ENCODE results near the gene VGLL4.
"Not testable (repeated sequence)": the region's sequence is repeated elsewhere in the genome, so short reads cannot be mapped to it uniquely, and the experiment has no call there.

VGLL4 gene, protein sequence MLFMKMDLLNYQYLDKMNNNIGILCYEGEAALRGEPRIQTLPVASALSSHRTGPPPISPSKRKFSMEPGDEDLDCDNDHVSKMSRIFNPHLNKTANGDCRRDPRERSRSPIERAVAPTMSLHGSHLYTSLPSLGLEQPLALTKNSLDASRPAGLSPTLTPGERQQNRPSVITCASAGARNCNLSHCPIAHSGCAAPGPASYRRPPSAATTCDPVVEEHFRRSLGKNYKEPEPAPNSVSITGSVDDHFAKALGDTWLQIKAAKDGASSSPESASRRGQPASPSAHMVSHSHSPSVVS

DNA sequence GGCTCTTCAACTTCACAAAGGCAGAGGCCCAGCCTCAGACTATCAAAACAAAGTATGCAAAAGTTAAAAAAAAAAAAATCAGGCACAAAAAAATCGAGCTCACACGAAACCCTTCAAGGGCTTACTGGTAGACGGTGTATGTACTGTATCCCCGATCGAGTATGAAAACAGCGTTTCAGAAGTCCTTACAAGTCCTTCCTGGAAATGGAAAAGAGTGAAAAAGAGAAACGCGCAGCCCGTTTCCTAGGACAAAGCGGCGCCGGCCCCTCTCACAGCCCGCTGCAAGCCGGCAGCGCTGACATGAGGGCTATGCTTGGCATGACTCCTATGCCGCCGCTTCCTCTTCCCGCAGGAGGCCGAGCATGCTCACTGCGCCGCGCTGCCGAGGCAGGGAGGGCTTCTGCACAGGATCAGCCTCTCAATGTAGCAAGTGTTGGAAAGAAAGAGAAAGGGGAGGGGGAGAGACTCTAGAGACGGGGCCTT, at the start of gene VGLL4:
VGLL4 (minus strand) TSS at position 311 of the 483 bp plus-strand sequence. CDS start 397 bp downstream, outside the sequence.
- peak; percentile 29 for FAIRE-seq
- peak; percentile 72 for DNase-seq (ENCODE audit: low spot score)

DNA sequence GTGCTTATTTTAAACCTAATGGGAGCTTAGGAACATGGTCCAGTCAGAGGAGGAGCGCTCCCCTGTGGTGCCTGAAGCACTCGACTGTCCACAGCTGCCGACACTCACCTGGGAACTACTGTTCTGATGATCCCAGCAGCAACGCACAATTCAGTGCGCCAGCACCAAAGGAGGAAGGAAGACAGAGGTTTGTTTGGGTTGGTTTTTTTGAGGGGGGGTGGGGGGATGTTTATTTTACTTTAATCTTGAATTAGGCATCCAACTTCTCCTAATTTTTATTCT, 48.8 kb upstream of the VGLL4 start:
- FAIRE-seq (no peak), DNase-seq (ENCODE audit: low spot score) (no peak)

DNA sequence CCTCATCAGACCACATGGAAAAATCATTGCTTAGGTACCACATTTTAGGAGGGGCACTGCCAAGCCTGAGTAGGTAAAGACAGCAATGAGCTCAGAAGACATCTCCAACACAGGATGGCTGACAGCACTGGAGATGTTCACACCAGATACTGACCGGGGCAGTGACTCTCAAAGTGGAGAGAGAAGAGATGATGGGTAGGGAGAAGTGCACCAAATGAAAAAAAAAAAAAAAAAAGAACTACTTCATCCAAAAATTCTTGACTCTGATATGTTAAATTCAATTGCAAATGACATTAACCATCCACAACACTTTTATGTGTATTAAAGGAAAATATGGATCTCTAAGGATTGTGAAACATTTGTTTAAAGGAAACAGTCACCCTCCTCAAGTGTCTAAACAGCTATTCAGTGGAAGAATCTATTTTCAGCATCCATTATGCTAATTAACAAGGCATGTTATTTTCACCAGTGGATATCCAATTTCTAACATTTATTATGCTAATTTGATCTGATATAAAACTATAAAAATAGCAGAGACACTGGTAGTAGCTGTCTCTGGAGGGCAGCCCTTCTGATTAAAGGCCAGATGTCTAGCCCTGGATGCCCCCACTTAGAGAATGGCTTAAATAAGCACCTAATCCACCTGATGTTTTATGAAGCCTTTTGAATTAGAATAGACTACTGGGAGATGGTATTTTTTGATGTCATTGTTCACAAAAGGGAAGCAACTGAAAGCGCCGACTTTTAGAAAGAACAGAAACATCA, 48.2 kb upstream of the VGLL4 start:
- DNase-seq (ENCODE audit: low spot score) (no peak), FAIRE-seq (no peak)

DNA sequence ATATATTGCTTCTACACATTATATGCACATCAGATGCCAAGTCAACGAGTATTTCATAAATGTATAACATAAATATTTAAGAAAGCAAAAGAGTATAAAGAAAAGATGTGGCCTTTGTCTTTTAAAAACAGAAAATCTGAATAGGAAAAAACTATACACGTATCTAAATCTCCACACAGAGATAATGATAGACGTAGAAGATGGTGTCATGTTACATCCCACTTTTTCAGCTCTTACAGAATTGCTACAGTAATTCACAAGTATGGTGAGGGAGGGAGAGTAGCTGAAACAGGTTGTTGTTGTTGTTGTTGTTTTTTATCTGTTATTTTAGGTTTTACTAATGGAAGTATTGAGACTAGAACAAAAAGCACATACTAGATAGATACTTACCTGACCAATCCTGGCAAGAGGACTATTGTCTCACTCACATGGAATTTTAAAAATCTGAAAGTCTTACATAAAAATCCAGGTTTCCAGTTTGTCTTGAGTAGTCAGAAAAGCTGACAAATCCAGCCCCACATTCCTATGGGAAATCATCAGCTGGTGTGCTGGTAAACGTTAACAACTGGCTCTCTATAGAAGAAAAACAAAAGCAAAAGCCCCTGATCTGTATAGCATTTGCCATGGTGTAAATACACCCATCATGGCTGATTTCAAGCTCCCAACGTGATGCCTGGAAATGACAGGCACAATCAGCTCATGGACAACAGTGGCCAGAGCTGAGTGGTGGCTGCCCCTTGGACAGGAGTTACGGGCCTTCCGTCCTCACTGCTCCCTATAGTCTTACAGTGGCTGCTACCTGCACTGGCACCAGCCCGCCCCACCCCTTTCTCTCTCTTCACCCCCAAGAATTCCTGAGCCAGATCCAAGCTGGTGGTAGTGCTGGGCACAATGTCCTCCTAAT, 47.4 kb upstream of the VGLL4 start:
- FAIRE-seq (no peak), DNase-seq (ENCODE audit: low spot score) (peak; percentile 20)

DNA sequence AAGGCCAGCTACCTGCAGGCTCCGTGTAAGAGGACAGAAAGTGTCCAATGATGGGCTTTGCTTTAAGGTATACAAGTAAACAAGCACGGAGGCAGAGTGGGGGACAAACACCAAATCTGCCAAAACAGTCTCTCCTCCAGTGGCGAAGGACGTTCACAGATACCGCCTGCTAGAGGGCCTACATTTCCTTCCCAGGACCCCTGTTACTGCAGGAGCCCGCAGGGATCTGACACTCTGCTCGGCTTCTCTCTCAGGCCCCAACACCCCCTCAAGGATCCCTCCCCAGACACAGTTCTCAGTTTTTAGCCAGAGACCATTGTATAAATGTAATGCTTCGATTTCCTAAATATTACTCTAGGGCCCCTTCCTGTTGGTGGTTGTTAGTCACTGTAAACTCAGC, 46.0 kb upstream of the VGLL4 start:
- DNase-seq (ENCODE audit: low spot score): no peak
- FAIRE-seq: no peak

DNA sequence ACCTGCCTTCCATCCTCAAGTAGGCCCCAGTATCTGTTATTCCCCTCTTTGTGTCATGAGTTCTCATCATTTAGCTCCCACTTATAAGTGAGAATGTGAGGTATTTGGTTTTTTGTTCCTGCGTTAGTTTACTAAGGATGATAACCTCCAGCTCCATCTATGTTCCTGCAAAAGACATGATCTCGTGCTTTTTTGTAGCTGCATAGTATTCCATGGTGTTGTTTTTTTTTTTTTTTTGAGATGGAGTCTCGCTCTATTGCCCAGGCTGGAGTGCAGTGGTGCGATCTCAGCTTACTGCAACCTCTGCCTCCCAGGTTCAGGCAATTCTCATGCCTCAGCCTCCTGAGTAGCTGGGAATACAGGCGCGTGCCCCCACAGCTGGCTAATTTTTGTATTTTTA, 41.3 kb upstream of the VGLL4 start:
- FAIRE-seq; DNase-seq (ENCODE audit: low spot score): not testable (repeated sequence)

DNA sequence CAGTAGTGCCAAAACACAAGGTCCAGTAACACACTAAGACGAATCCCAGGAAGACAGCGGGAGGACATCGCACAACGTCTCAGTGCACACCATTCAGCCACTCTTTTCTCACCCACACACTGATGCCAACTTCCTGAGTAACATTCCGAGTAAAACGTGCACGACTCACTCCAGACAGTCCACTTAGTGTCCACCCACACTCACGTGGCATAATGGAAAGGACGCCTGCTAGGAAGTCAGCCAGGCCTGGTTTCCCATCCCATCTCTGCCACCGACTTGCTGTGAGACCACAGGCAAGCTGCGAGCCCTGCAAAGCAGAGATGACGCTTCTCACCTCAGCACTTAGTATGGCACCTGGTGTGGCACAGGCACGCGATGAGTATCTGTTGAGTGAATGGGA, 36.8 kb upstream of the VGLL4 start:
- no peak for FAIRE-seq
- DNase-seq (ENCODE audit: low spot score): no peak

DNA sequence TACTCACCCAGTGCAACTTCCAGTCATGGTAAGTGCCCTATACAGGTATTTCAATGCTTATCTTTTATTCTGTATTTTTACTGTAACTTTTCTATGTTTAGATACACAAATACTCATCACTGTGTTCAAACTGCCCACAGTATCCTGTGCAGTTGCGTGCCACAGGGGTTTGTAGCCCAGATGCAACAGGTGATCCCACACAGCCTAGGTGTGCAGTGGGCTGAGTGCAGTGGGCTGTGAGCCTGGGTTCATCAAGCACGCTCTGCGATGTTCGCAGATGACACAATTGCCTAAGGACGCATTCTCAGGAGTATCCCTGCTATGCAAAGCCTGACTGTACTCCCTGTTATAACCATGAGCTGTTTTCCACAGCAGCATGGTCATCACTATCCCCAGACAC, 36.2 kb upstream of the VGLL4 start:
- DNase-seq (ENCODE audit: low spot score) (no peak), FAIRE-seq (no peak)

DNA sequence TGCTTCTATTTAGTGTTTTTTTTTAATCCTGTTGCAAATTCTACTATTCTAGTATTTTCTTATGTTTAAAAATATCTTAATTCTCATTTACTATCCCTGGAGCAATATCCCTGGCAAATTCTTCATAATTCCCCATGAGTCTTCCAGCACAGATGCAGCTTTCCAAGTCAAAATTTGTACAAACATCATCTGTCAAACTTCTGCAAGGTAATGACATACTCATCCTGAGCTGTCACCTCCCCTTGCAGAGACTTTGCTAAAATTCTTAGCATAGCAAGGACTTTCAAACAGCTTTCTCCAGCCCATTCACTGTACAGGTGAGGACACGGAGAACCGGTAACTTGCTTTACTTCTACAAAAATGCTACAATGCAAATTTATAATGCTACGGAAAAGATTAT, 28.6 kb upstream of the VGLL4 start:
- DNase-seq (ENCODE audit: low spot score): no peak
- FAIRE-seq: no peak

DNA sequence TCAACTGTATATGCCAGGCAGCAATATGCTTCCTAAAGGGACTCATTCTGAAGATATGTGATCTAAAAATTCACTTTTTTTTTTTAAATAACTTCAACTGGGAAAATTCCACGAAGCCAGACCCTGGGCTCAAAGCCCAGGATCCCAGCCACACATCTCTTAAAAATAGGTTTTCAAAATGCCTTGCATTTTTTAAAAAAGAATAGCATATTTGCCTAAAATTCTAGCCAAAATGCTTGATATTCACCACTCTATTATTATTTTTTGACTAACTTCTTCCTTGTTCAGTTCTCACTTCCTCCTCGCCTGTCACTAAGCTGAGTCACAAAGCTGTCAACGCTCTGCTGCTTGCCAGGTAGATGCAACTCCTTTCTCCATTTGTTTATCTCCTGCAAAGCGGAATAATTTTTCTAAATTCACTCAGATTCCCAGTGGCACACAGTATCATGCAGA, 28.0 kb upstream of the VGLL4 start:
- DNase-seq (ENCODE audit: low spot score) (no peak), FAIRE-seq (no peak)

DNA sequence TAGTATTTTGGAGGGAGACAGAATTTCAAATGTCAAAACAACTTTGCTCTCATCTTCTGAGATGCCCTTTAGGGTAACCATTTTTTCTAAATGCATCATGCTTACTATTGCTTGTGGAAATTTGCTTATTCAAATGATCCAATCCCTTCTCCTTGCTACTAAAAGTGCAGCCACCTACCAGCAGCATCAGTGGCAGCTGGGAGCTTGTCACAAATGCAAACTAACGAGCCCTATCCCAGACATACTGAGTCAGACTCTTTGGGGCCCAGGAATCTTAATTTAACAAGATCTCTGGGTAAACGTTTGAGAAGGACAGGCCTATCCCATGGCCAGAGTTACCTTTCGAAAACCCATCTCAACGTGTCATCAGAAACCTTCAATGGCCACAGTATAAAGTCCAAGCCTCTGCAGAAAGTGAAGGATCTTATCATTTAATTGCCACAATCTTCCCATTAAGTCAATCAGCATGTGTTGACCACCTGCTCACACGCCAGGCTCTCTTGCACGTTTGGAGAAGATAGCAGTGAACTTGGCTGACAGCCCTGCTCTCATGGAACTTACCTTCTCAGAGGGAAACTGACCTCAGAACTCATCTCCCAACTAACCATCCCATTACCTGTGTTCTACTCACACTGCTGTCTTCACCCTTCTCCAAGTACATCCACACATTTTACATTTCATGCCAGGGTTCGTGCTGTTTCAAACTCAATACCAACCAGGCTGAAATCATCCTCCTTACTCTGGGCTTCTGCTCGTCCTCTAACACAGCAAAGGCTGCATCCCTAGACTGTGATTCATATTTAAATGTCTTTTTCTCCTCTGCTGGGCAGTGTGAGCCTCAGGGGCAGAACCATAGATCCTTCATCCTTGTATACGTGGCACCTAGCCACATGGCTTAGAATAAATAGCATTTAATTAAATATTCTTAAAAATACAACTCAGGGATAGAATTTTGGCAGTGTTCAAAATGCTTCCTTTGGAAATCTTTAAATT, 24.8 kb upstream of the VGLL4 start:
- FAIRE-seq (no peak), DNase-seq (ENCODE audit: low spot score) (no peak)

DNA sequence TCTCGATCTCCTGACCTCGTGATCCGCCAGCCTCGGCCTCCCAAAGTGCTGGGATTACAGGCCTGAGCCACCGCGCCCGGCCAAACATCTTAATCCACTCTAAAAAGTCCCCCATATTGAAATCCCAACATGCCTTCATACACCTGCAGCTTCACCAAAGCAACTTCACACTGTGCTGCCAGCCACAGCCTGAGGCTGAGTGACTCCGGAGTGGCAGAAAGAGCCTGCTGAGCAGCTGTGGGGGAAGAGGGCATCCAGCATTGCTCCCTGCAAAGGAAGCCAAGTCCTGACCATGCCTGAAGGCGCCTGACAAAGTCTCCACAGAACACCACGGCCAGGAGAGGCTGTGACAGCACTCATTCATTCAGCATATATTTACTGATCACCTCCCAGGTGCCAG, 21.6 kb upstream of the VGLL4 start:
- no peak for FAIRE-seq
- DNase-seq (ENCODE audit: low spot score): no peak

DNA sequence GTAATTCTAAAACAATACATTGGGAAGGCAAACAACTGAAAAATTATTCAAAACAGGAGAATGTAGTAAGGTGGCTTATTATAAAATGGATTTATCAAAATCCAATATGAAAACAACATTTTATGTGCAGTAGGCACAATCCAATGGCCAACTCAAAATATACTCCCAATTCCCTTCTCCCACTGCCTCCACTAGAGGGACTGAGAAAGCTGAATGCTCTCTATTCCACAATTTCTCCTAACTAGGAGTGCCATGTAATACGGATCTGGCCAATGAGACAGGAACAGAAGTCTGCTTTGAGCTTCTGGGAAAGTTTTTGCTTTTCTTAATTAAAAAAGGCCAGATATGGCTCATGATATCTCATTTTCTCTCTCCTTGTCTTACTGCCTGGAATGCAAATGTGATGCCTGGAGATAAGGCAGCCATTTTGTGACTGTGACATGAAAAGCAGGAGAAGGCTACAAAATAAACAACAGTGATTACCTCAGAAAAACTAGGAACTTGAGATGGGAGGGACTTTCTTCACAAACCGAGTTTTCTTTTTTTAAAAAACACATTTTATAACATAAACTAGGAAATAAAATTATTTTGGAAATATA, 18.8 kb upstream of the VGLL4 start:
- DNase-seq (ENCODE audit: low spot score): no peak
- FAIRE-seq: no peak

DNA sequence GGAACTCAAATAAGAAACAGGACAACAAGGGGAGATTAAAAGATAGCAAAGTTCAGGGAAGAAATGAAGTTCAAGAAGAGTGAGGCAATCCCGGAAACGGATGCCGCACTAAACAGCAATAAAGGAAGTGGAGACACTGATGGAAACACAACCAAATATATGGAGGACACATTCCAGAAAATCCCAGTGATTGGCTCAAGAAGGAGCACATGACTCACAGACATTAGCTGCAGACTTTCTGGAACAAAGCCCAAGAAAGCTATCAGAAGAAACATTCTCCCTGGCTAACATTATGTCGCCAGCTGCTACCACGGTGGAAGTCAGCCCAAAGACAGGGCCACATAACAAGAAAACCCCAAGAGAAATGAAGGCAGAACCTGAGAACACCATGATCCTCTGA, 18.1 kb upstream of the VGLL4 start:
- peak; percentile 25 for DNase-seq (ENCODE audit: low spot score)
- FAIRE-seq: no peak

DNA sequence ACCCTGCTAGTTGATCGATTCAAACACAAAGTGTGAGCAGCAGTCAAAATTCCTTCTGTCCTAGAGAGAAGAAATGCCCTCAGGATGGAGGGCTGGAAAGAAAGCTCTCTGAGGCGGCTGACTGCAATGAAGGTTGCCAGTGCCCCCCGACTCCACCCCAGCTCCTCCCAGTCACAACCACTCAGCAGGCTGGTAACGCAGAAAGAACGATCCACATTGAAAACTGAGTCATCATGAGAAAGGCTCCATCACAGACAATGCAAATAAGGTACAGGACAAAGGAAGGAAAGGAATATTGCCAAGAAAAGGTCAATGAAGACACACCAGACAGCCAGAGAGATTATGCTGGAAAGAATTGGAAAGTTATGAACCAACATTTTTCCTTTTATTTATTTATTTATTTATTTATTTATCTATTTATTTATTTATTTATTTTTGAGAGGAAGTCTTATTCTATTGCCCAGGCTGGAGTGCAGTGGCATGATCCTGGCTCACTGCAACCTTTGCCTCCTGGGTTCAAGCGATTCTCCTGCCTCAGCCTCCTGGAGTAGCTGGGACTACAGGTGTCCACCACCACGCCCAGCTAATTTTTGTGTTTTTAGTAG, 17.4 kb upstream of the VGLL4 start:
- no peak for FAIRE-seq
- no peak for DNase-seq (ENCODE audit: low spot score)

DNA sequence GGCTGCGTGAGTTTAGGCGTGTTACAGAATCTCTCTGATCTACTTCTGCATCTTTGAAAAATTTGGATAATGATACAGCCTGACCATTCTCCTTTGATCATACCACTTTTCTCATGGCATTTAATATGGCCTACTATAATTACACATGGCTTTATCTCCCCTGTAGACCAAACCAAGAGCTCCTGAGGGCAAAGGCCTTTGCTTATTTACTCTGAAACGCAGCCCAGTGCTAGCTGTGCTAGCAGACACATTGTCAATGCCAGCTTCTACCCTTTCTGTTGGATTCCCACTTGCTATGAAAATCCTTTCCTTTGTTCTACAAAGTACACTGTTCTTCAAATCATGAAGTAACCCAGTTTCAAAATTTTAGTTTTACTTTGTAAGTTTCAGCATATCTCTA, 16.5 kb upstream of the VGLL4 start:
- DNase-seq (ENCODE audit: low spot score): no peak
- FAIRE-seq: no peak

DNA sequence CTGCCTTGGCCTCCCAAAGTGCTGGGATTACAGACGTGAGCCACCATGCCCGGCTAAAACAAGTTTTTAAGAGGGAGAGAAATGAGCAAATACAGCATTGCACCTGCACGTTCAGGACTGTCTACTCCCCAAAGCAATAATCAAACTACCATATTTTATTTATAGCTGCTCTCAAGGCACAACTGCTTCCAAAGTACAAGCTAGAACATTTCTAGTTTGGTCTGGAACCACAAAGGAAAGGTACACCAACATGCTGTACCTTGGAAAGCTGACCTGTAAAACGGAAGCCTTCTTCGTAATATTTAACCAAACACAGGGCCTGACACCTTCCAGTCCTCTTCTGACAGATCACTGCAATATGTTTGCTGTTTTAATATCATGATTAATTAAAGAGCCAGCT, 14.5 kb upstream of the VGLL4 start:
- FAIRE-seq (no peak), DNase-seq (ENCODE audit: low spot score) (no peak)

DNA sequence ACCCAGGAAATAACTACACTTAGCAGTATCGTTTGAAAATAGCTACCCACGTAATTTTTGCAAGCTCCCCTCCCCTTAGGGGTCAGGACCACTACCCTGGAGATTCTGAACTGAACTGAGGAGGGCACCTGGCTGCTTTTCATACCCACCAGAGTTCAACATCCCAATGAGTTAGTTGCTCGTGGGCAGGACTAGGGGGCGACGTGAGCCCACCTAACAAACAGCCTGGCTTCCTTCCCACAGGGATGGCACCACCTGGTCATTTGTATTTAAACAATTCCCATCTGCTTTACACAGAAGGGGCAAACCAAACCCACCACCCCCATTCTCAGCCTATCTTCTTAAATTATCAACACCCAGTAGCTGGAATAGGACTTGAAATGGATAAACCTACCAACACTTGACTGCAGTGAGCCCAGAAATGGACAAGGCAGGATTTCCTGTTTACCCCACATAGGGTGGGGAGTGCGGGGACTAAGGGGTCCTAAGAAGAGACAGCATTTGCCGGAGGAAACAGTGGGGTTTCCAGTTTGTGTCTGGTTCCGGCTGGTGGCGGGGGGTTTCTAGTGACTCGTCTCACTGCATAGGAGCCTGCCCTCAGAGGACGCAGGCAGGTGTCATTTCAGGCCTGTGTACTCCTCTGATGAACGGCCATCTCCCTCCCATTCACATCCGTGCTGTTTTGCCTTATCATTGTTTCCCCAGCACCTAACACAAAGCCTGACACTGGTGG, 11.6 kb upstream of the VGLL4 start:
- DNase-seq (ENCODE audit: low spot score): no peak
- no peak for FAIRE-seq

DNA sequence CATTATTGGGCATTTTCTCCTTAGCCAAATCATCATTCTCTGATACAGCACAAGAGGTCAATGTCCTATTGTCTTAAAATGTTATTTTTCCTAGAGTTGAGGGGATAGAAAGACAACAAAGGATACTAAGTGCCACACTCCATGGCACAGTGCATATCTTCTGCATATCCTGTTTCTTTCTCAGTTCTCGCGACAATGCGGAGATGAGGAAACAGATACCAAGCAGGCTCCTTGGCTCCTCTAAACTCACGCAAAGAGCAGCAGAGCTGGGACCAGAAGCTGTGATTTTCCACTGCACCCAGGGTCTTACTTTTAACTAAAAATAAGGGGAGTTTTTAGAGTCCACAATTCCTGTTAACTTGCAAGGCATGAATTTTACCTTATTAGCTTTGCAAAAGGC, 10.5 kb upstream of the VGLL4 start:
- FAIRE-seq (no peak), DNase-seq (ENCODE audit: low spot score) (no peak)
